Endodermal cell (in vitro differentiated cells): ENCODE results near the gene IGFBP1. TPM values are rescaled to one million over a fixed set of nuclear protein-coding genes. Genes with fewer than 3 reads are reported as not detected.
"Not testable (repeated sequence)": the region's sequence is repeated elsewhere in the genome, so short reads cannot be mapped to it uniquely, and the experiment has no call there.

Experiments
- DNase-seq: peaks from one replicate; pipeline ENCODE4 v3.0.0-alpha.2; 2017
- H3K27ac ChIP-seq: 2 replicates; pipeline ENCODE4 v1.5.1; 2013; ENCODE audit warnings: mild to moderate bottlenecking, low read depth, low read length, moderate library complexity
- H3K27me3 ChIP-seq: 2 replicates; pipeline ENCODE4 v1.6.1; 2013; ENCODE audit warnings: mild to moderate bottlenecking, low read length, moderate library complexity; ENCODE audit not compliant: insufficient read depth, control insufficient read depth, poor library complexity, severe bottlenecking
- H3K36me3 ChIP-seq: 2 replicates; pipeline ENCODE4 v1.7.0; 2013; ENCODE audit warnings: mild to moderate bottlenecking, low read length, moderate library complexity; ENCODE audit not compliant: control insufficient read depth, insufficient read depth
- H3K4me1 ChIP-seq: one replicate; pipeline ENCODE4 v1.7.0; 2013; ENCODE audit warnings: low read length; ENCODE audit not compliant: control insufficient read depth, insufficient read depth
- H3K4me3 ChIP-seq: 2 replicates; pipeline ENCODE4 v1.5.1; 2013; ENCODE audit warnings: mild to moderate bottlenecking, low read length, moderate library complexity
- H3K9ac ChIP-seq: 2 replicates; pipeline ENCODE4 v1.6.1; 2013; ENCODE audit warnings: mild to moderate bottlenecking, low read length, moderate library complexity; ENCODE audit not compliant: poor library complexity, severe bottlenecking; ENCODE audit errors: extremely low read depth
- H3K9me3 ChIP-seq: 2 replicates; pipeline ENCODE4 v1.6.1; 2013; ENCODE audit warnings: mild to moderate bottlenecking, low read length, moderate library complexity; ENCODE audit not compliant: control insufficient read depth
- H3K27ac Mint-ChIP-seq: 2 replicates; pipeline ENCODE4 v1.8.0; 2020; ENCODE audit warnings: mixed read lengths
- H3K27me3 Mint-ChIP-seq: 2 replicates; pipeline ENCODE4 v1.8.0; 2021; ENCODE audit warnings: mild to moderate bottlenecking, mixed read lengths; ENCODE audit not compliant: insufficient read depth
- H3K36me3 Mint-ChIP-seq: 2 replicates; pipeline ENCODE4 v1.8.0; 2020; ENCODE audit warnings: low read depth, mixed read lengths
- H3K4me1 Mint-ChIP-seq: 2 replicates; pipeline ENCODE4 v1.8.0; 2020; ENCODE audit warnings: mixed read lengths
- H3K4me3 Mint-ChIP-seq: 2 replicates; pipeline ENCODE4 v1.8.0; 2020; ENCODE audit warnings: mild to moderate bottlenecking, moderate library complexity, mixed read lengths
- H3K9me3 Mint-ChIP-seq: 2 replicates; pipeline ENCODE4 v1.8.0; 2020; ENCODE audit warnings: mild to moderate bottlenecking, mixed read lengths
- CTCF ChIP-seq: fragments of 200-600 bp; sonication (generic); conservative IDR thresholded peaks from 2 replicates; pipeline ENCODE4 v1.5.0; 2021; ENCODE audit warnings: antibody characterized with exemption, mild to moderate bottlenecking
- WGBS, 2 experiments: methylation state at CpG; one replicate each; pipeline versions ENCODE4 v1.1.5 to v1.1.7; 2013; ENCODE audit warnings: missing lambda C conversion rate in 2 of 2, mixed read lengths in 1 of 2; ENCODE audit not compliant: insufficient coverage in 1 of 2, insufficient read length in 1 of 2; 5-methylcytosine and 5-hydroxymethylcytosine counted together
- total RNA-seq, 2 donors: library from RNA; stranded (reverse); fragmentation: NEBNext Ultra II Directional in 1 of 2; extraction: Animal tissue kit (Norgen Biotek cat#: 25700) in 1 of 2; gene quantifications; 2 replicates in 1 of 2; 3 replicates in 1 of 2; pipeline ENCODE4 v1.2.1, GENCODE V29; 2021

Gene IGFBP1
- total RNA-seq, 2 donors from 2014 or later, result not detected

DNA sequence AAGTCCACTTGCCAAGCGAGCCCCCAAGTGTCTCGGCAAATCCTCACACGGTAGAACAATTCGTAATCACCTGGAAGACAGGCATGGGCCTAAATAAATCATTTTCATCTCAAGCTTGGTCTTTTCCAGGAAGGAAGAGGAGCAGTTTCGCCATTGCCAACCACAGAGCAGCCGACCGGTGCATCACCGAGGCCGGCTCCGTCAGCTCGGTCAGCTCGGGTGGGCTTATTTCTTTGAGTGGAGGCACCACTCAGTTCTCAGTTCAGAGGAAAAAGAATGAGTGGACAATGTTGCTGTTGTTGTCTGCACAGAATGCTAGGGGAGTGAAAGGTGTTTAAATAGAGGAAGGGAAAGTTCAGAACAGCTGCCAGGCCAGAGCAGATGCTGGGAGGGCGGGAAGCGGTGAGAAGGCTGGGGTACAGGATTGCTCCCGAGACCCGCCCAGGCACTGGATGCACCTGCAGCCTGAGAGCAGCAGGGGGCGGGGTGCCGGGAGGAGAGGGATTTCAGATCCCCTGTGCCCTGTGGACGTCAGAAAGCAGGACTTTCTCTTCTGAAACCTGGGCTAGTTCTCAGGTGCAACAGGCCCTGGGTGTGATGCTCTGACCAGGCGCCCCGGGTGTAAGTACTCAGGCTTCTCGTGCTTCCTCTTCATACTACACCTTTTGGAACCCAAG, 50.5 kb downstream of the IGFBP1 start:
- 90 to 93% methylated on average over 17 to 22 of the region's 22 CpGs for WGBS, 2 experiments
- peaks cover 7% of the 10 kb centered on the region for H3K27me3 Mint-ChIP-seq
- no peaks in the 10 kb centered on the region for H3K4me1 Mint-ChIP-seq

DNA sequence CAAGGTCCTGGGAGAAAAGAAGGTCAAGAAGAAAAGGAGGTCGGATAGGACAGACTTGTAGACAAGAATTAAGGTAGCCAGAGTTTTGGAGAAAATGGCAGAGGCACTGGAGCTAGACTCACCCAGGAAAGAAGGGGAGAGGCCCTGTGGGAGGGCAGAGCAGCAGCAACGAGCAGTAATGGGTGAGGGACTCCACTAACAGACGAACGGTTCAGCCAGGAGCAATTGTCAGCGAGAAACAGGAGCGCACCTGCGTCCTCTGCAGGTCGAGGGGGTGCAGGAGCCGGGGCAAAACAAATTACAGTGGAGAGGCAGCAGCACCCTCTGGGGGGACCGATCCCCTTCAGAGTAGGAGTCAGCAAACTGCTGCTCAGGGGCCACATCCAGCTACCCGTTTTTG, 51.3 kb downstream of the IGFBP1 start:
- Histone ChIP-seq H3K36me3 (no peaks in the 10 kb centered on the region), H3K4me3 (no peak overlapping the region), H3K27ac (no peak overlapping the region), H3K27me3 (peaks cover 5% of the 10 kb centered on the region), H3K4me1 (no peaks in the 10 kb centered on the region), H3K9me3 (no peaks in the 10 kb centered on the region), H3K9ac (no peak overlapping the region)
- Mint-ChIP-seq H3K36me3 (no peaks in the 10 kb centered on the region), H3K4me1 (no peaks in the 10 kb centered on the region), H3K9me3 (peaks cover 5% of the 10 kb centered on the region), H3K27ac (no peak overlapping the region), H3K27me3 (peaks cover 1% of the 10 kb centered on the region), H3K4me3 (no peak overlapping the region)
- DNase-seq, result no peak
- 91 to 93% methylated on average over 11 of the region's 11 CpGs for WGBS, 2 experiments
- no peak for TF ChIP-seq CTCF

More for the DNA sequence above, 50.5 kb downstream of the IGFBP1 start:
- Histone ChIP-seq H3K4me1 (no peaks in the 10 kb centered on the region), H3K9me3 (no peaks in the 10 kb centered on the region), H3K4me3 (no peak overlapping the region), H3K9ac (no peak overlapping the region), H3K27me3 (peaks cover 5% of the 10 kb centered on the region), H3K27ac (no peak overlapping the region), H3K36me3 (no peaks in the 10 kb centered on the region)
- Mint-ChIP-seq H3K27ac (no peak overlapping the region), H3K36me3 (no peaks in the 10 kb centered on the region), H3K4me3 (no peak overlapping the region), H3K9me3 (peaks cover 5% of the 10 kb centered on the region)
- TF ChIP-seq CTCF, result peak; percentile 81
- peak; percentile 78 for DNase-seq

GRCh38 chr7:45940237-45940781, 52.0 kb downstream of the IGFBP1 start:
- H3K9me3 ChIP-seq, H3K9me3 Mint-ChIP-seq, H3K4me1 ChIP-seq, H3K27me3 Mint-ChIP-seq, H3K27ac ChIP-seq, H3K27me3 ChIP-seq, H3K36me3 ChIP-seq, H3K9ac ChIP-seq, H3K4me1 Mint-ChIP-seq, DNase-seq, H3K27ac Mint-ChIP-seq, H3K4me3 Mint-ChIP-seq, H3K4me3 ChIP-seq, H3K36me3 Mint-ChIP-seq: not testable (repeated sequence)
- WGBS, 2 experiments, result 94 to 95% methylated on average over 11 to 14 of the region's 14 CpGs
